Ascending aorta (tissue), 2 donors: ENCODE data around the gene DCAF8. TPM values are rescaled to one million over a fixed set of nuclear protein-coding genes. Genes with fewer than 3 reads are reported as not detected.

Experiments
- DNase-seq, 2 donors: peaks; one replicate each; pipeline ENCODE4 v3.0.0-alpha.2; 2019; ENCODE audit warnings: low spot score in 2 of 2
- H3K27ac ChIP-seq, 2 donors: fragments of 200-600 bp; sonication (generic); one replicate each; pipeline ENCODE4 v1.5.1; 2016 to 2017; ENCODE audit warnings: mild to moderate bottlenecking in 1 of 2
- H3K27me3 ChIP-seq: fragments of 200-600 bp; sonication (generic); one replicate; pipeline ENCODE4 v1.5.1; 2017
- H3K36me3 ChIP-seq, 2 donors: fragments of 200-600 bp; sonication (generic); one replicate each; pipeline ENCODE4 v1.5.1; 2016
- H3K4me1 ChIP-seq, 2 donors: fragments of 200-600 bp; sonication (generic); one replicate each; pipeline ENCODE4 v1.5.1; 2016 to 2017; ENCODE audit warnings: mild to moderate bottlenecking in 1 of 2
- H3K4me3 ChIP-seq, 2 donors: fragments of 200-600 bp; sonication (generic); one replicate each; pipeline ENCODE4 v1.5.1; 2016 to 2017; ENCODE audit warnings: mild to moderate bottlenecking in 1 of 2
- H3K9me3 ChIP-seq, 2 donors: fragments of 200-600 bp; sonication (generic); one replicate each; pipeline ENCODE4 v1.5.1; 2016
- CTCF ChIP-seq, 3 experiments: fragments of 200-600 bp in 2 of 3; fragments of 450-650 bp in 1 of 3; sonication (generic) in 2 of 3; IDR thresholded peaks; one replicate each; pipeline ENCODE4 v1.5.1; 2016 to 2019; ENCODE audit warnings: antibody characterized with exemption in 3 of 3, mild to moderate bottlenecking in 1 of 3, moderate library complexity in 1 of 3
- intact Hi-C: fragments of 100-400 bp; cut with DNase I; formaldehyde crosslinking; loops from one replicate; pipeline ENCODE4 v1.15.1; 2023
- total RNA-seq: library from RNA; depleted of rRNA; stranded (reverse); fragments of >200 nt; gene quantifications from one replicate; pipeline ENCODE4 v1.1.0, GENCODE V29; 2016

DCAF8 gene
- total RNA-seq, 1 donor from 2014 or later: 68.9 TPM

- intact Hi-C loops: loop anchor here (1.0 to 10.0 kb wide), 4 partner anchors 24 to 501 kb away; partner anchors contain the start of gene DUSP23
- H3K36me3 ChIP-seq: peaks cover 35 to 43% of the 10 kb centered on the region in 2 donors
Measured at GRCh38 chr1:160285506-160285905, 23.2 kb upstream of the DCAF8 start.

GRCh38 chr1:160284782-160285344, 22.5 kb upstream of the DCAF8 start, which contains the start of gene PEX19:
Gene PEX19 (minus strand): TSS chr1:160285133. CDS start chr1:160285124, 9 bp downstream.
- peak; percentile 65 to 96 for DNase-seq
- Histone ChIP-seq H3K9me3 (no peaks in the 10 kb centered on the region), H3K36me3 (peaks cover 35 to 43% of the 10 kb centered on the region in 2 donors), H3K4me3 (peak within 1 kb of the TSS; percentile 72 to 86), H3K27me3 (no peaks in the 10 kb centered on the region), H3K4me1 (peaks cover 4 to 16% of the 10 kb centered on the region in 2 donors), H3K27ac (peak within 1 kb of the TSS; percentile 82 to 87)
- intact Hi-C loops: loop anchor here (1.0 to 10.0 kb wide), 4 partner anchors 24 to 500 kb away; partner anchors contain the start of gene DUSP23
- no peak for TF ChIP-seq CTCF (IDR thresholded peaks at IDR 0.05)

More at GRCh38 chr1:160285506-160285905, 23.2 kb upstream of the DCAF8 start:
- TF ChIP-seq CTCF (IDR thresholded peaks at IDR 0.05): no peak
- Histone ChIP-seq H3K4me3 (peak overlapping the region in 1 of 2 donors; percentile 72), H3K9me3 (no peaks in the 10 kb centered on the region), H3K27me3 (no peaks in the 10 kb centered on the region), H3K4me1 (peaks cover 4 to 16% of the 10 kb centered on the region in 2 donors), H3K27ac (no peak overlapping the region)
- no peak for DNase-seq

- Histone ChIP-seq H3K27ac (peak overlapping the region; percentile 82 to 87), H3K4me1 (peaks cover 4 to 16% of the 10 kb centered on the region in 2 donors), H3K4me3 (peak overlapping the region; percentile 72 to 86), H3K36me3 (peaks cover 35 to 43% of the 10 kb centered on the region in 2 donors), H3K9me3 (no peaks in the 10 kb centered on the region), H3K27me3 (no peaks in the 10 kb centered on the region)
- no peak for TF ChIP-seq CTCF (IDR thresholded peaks at IDR 0.05)
- no peak for DNase-seq
- intact Hi-C loops: loop anchor here (10.0 kb wide), 1 partner anchor 500 kb away; the partner anchor contains the start of gene DUSP23
Measured at GRCh38 chr1:160284220-160284781, 22.0 kb upstream of the DCAF8 start.

GRCh38 chr1:160282807-160283206, 20.5 kb upstream of the DCAF8 start:
- no peak overlapping the region for H3K4me3 ChIP-seq
- H3K27ac ChIP-seq: no peak overlapping the region
- no peaks in the 10 kb centered on the region for H3K27me3 ChIP-seq
- no peaks in the 10 kb centered on the region for H3K9me3 ChIP-seq
- peaks cover 46 to 50% of the 10 kb centered on the region in 2 donors for H3K36me3 ChIP-seq
- no peak for DNase-seq
- H3K4me1 ChIP-seq: peaks cover 4 to 16% of the 10 kb centered on the region in 2 donors
- TF ChIP-seq CTCF (IDR thresholded peaks at IDR 0.05): no peak
- intact Hi-C loops: loop anchor here (10.0 kb wide), 1 partner anchor 498 kb away; the partner anchor contains the start of gene DUSP23

GRCh38 chr1:160277987-160278386, 15.6 kb upstream of the DCAF8 start:
- TF ChIP-seq CTCF (IDR thresholded peaks at IDR 0.05): no peak
- no peaks in the 10 kb centered on the region for H3K27me3 ChIP-seq
- H3K4me1 ChIP-seq: no peaks in the 10 kb centered on the region
- no peak overlapping the region for H3K4me3 ChIP-seq
- intact Hi-C loops: no loop called here
- no peak for DNase-seq
- no peak overlapping the region for H3K27ac ChIP-seq
- no peaks in the 10 kb centered on the region for H3K9me3 ChIP-seq
- peaks cover 55 to 59% of the 10 kb centered on the region in 2 donors for H3K36me3 ChIP-seq
